ENCODE data around the gene LZTS2.
A peak's percentile ranks its signal among the peaks of the same experiment; 100 is the strongest.

LZTS2 gene

GRCh38 chr10:101014230-101014884 is 14.7 kb downstream of the LZTS2 start:
- peak; percentile 61 for DNase-seq (ENCODE audit: low spot score)

- peak; percentile 74 for DNase-seq (ENCODE audit: low spot score)
Observed at GRCh38 chr10:101014966-101015581, 15.5 kb downstream of the LZTS2 start.

- DNase-seq (ENCODE audit: low spot score) = no peak
Observed at GRCh38 chr10:101015582-101015973, 16.0 kb downstream of the LZTS2 start.

GRCh38 chr10:101016814-101017213 is 17.2 kb downstream of the LZTS2 start:
- DNase-seq (ENCODE audit: low spot score) = no peak

- DNase-seq (ENCODE audit: low spot score) = no peak
Observed at GRCh38 chr10:101018118-101018599, 18.6 kb downstream of the LZTS2 start.

GRCh38 chr10:101018600-101019439 is 19.2 kb downstream of the LZTS2 start:
- DNase-seq (ENCODE audit: low spot score) = peak; percentile 79

GRCh38 chr10:101019440-101019703 is 19.8 kb downstream of the LZTS2 start:
- DNase-seq (ENCODE audit: low spot score) = no peak

GRCh38 chr10:101020427-101021075 is 20.9 kb downstream of the LZTS2 start:
- no peak for DNase-seq (ENCODE audit: low spot score)

GRCh38 chr10:101021239-101021638 is 21.6 kb downstream of the LZTS2 start:
- no peak for DNase-seq (ENCODE audit: low spot score)

GRCh38 chr10:101021692-101022251 is 22.2 kb downstream of the LZTS2 start:
- DNase-seq (ENCODE audit: low spot score) = no peak

- DNase-seq (ENCODE audit: low spot score) = no peak
Observed at GRCh38 chr10:101022967-101023705, 23.5 kb downstream of the LZTS2 start.

- no peak for DNase-seq (ENCODE audit: low spot score)
Observed at GRCh38 chr10:101027106-101027720, 27.6 kb downstream of the LZTS2 start.

- DNase-seq (ENCODE audit: low spot score) = no peak
Observed at GRCh38 chr10:101028446-101029337, 29.1 kb downstream of the LZTS2 start.

- no peak for DNase-seq (ENCODE audit: low spot score)
Observed at GRCh38 chr10:101029520-101030295, 30.1 kb downstream of the LZTS2 start.

- no peak for DNase-seq (ENCODE audit: low spot score)
Observed at GRCh38 chr10:101030496-101031127, 31.0 kb downstream of the LZTS2 start.

GRCh38 chr10:101031128-101031795 is 31.7 kb downstream of the LZTS2 start, which contains the start of the genes PDZD7 and SFXN3:
PDZD7 (minus strand) TSS chr10:101031129; CDS start chr10:101030219, 910 bp downstream.
SFXN3 (plus strand) TSS chr10:101031234; CDS start chr10:101034695, 3,461 bp downstream.
- peak; percentile 93 for DNase-seq (ENCODE audit: low spot score)

GRCh38 chr10:101031796-101032636 is 32.4 kb downstream of the LZTS2 start:
- DNase-seq (ENCODE audit: low spot score) = peak; percentile 60
